K562 (cell line): Measurements from ENCODE around the gene PON3. TPM values are rescaled to one million over a fixed set of nuclear protein-coding genes. Genes with fewer than 3 reads are reported as not detected.

Experiments used
- ATAC-seq: fragments of 200-7000 bp; cut with Tn5 transposase; 3 replicates; pipeline ENCODE4 v1.9.1; 2020; ENCODE audit warnings: moderate library complexity
- BruUV-seq: library from RNA; stranded (reverse); fragments of 400-500 nt; replicated peaks from 2 replicates; lab custom pipeline; 2021; lab: Mats Ljungman, UMichigan
- CTCF ChIA-PET: fragments of 300-600 bp; formaldehyde crosslinking; extraction: SDS; loops from one replicate; lab custom pipeline; 2021; ENCODE audit warnings: low intra/inter-chr PET ratio; lab: Yijun Ruan, JAX
- POLR2A ChIA-PET: fragments of 300-600, 350-650 bp; sonication (Branson Sonifier 250); formaldehyde crosslinking; extraction: SDS; loops from one replicate; lab custom pipeline; 2021; ENCODE audit warnings: antibody characterized with exemption, inconsistent platforms; lab: Yijun Ruan, JAX
- DNase-seq, 4 experiments: peaks; one replicate each; pipeline versions ENCODE4 v3.0.0 to v3.0.0-alpha.2; 2011 to 2018; ENCODE audit warnings: low spot score in 3 of 4, mixed read lengths in 3 of 4; ENCODE audit errors: extremely low read depth in 1 of 4
- FAIRE-seq: peaks from 2 replicates; lab custom pipeline; 2011; peaks lifted over from hg19 to GRCh38; lab: Jason Lieb, UNC
- H2AFZ ChIP-seq: 2 replicates; pipeline ENCODE4 v1.6.0; 2011; ENCODE audit warnings: low read depth, low read length, control low read depth, inconsistent platforms
- H3K27ac ChIP-seq: fragments of 200-600 bp; 3 replicates; pipeline ENCODE4 v1.8.0; 2011; ENCODE audit warnings: low read depth, mild to moderate bottlenecking, control low read depth, inconsistent platforms, low read length, moderate library complexity, mixed read lengths; ENCODE audit errors: extremely low read depth
- H3K27me3 ChIP-seq, 2 experiments: fragments of 300-600 bp in 1 of 2; 2 replicates in 1 of 2; 3 replicates in 1 of 2; pipeline versions ENCODE4 v1.6.0 to v1.8.0; 2011; ENCODE audit warnings: inconsistent platforms in 2 of 2, low read length in 2 of 2, mild to moderate bottlenecking in 1 of 2, mixed read lengths in 1 of 2, moderate library complexity in 1 of 2; ENCODE audit not compliant: control insufficient read depth in 2 of 2, insufficient read depth in 2 of 2
- H3K36me3 ChIP-seq: fragments of 300-600 bp; 3 replicates; pipeline ENCODE4 v1.8.0; 2011; ENCODE audit warnings: mild to moderate bottlenecking, low read length, inconsistent platforms; ENCODE audit not compliant: control insufficient read depth, insufficient read depth
- H3K4me1 ChIP-seq, 2 experiments: fragments of 200-600 bp in 1 of 2; replicated peaks in 1 of 2; 2 replicates in 1 of 2; 3 replicates in 1 of 2; pipeline versions ENCODE4 v1.5.1 to v1.8.0; 2011; ENCODE audit warnings: inconsistent platforms in 2 of 2, low read length in 2 of 2, mild to moderate bottlenecking in 1 of 2, mixed read lengths in 1 of 2, moderate library complexity in 1 of 2; ENCODE audit not compliant: control insufficient read depth in 2 of 2, insufficient read depth in 2 of 2
- H3K4me2 ChIP-seq: 2 replicates; pipeline ENCODE4 v1.6.1; 2011; ENCODE audit warnings: low read length, control low read depth, inconsistent platforms, mixed read lengths; ENCODE audit not compliant: insufficient read depth
- H3K4me3 ChIP-seq: fragments of 200-600 bp; sonication (generic), shearing (Covaris generic); 2 replicates; pipeline ENCODE4 v1.5.1; 2016; ENCODE audit warnings: control low read depth, inconsistent platforms
- H3K79me2 ChIP-seq: fragments of 200-600 bp; 3 replicates; pipeline ENCODE4 v1.8.0; 2011; ENCODE audit warnings: low read length, inconsistent platforms; ENCODE audit not compliant: control insufficient read depth, insufficient read depth
- H3K9ac ChIP-seq, 2 experiments: 2 replicates each; pipeline versions ENCODE4 v1.6.0 to v1.6.1; 2011; ENCODE audit warnings: low read depth in 2 of 2, low read length in 2 of 2, control low read depth in 1 of 2, inconsistent platforms in 1 of 2, mild to moderate bottlenecking in 1 of 2, mixed read lengths in 1 of 2; ENCODE audit not compliant: insufficient read depth in 1 of 2
- H3K9me1 ChIP-seq: one replicate; pipeline ENCODE4 v1.6.0; 2011; ENCODE audit warnings: inconsistent platforms, mild to moderate bottlenecking, low read length, moderate library complexity; ENCODE audit not compliant: control insufficient read depth, insufficient read depth
- H3K9me3 ChIP-seq: replicated peaks from 2 replicates; pipeline ENCODE4 v1.5.1; 2011; ENCODE audit warnings: low read depth, low read length, inconsistent platforms; ENCODE audit not compliant: control insufficient read depth, insufficient read depth
- H4K20me1 ChIP-seq: replicated peaks from 2 replicates; pipeline ENCODE4 v1.6.1; 2011; ENCODE audit warnings: low read length, inconsistent platforms, mixed read lengths; ENCODE audit not compliant: control insufficient read depth, insufficient read depth
- ARID4B ChIP-seq: sonication (generic); formaldehyde crosslinking; IDR thresholded peaks from 2 replicates; pipeline ENCODE4 v1.8.0; 2022; ENCODE audit warnings: mild to moderate bottlenecking, missing genetic modification reagents
- ATF7 ChIP-seq: fragments of 450-650 bp; IDR thresholded peaks from 2 replicates; pipeline ENCODE4 v1.7.1; 2014; ENCODE audit warnings: mild to moderate bottlenecking, moderate library complexity
- DLX4 ChIP-seq: fragments of 250-450 bp; sonication (Bioruptor Pico); IDR thresholded peaks from 2 replicates; pipeline ENCODE4 v1.6.1; 2021; ENCODE audit warnings: mild to moderate bottlenecking
- HDAC8 ChIP-seq: fragments of 450-650 bp; IDR thresholded peaks from 2 replicates; pipeline ENCODE4 v1.6.1; 2016; ENCODE audit warnings: mild to moderate bottlenecking, missing genetic modification characterization, moderate library complexity, missing compliant biosample characterization
- PHF21A ChIP-seq: fragments of 450-650 bp; IDR thresholded peaks from 2 replicates; pipeline ENCODE4 v1.6.1; 2017; ENCODE audit warnings: low read depth, borderline replicate concordance
- PML ChIP-seq: IDR thresholded peaks from 2 replicates; pipeline ENCODE4 v1.6.1; 2012; ENCODE audit warnings: low read length, inconsistent platforms
- POLR2B ChIP-seq: fragments of 450-650 bp; IDR thresholded peaks from 2 replicates; pipeline ENCODE4 v1.6.1; 2018; ENCODE audit warnings: low read depth; ENCODE audit not compliant: partially characterized antibody
- SIN3B ChIP-seq: fragments of 450-650 bp; IDR thresholded peaks from 2 replicates; pipeline ENCODE4 v1.6.1; 2017; ENCODE audit warnings: low read depth, mild to moderate bottlenecking, moderate library complexity
- SP1 ChIP-seq: sonication (generic); formaldehyde crosslinking; IDR thresholded peaks from 2 replicates; pipeline ENCODE4 v1.8.1; 2022; ENCODE audit warnings: mild to moderate bottlenecking, missing genetic modification reagents
- XRCC5 ChIP-seq: fragments of 200-400 bp; formaldehyde crosslinking; IDR thresholded peaks from 2 replicates; pipeline ENCODE4 v1.6.1; 2017; ENCODE audit warnings: low read depth, mild to moderate bottlenecking, low read length
- ZBTB9 ChIP-seq: fragments of 450-650 bp; formaldehyde crosslinking; IDR thresholded peaks from 2 replicates; pipeline ENCODE4 v1.4.0; 2020; ENCODE audit warnings: mild to moderate bottlenecking, moderate library complexity
- ZNF12 ChIP-seq: sonication (generic); formaldehyde crosslinking; IDR thresholded peaks from 2 replicates; pipeline ENCODE4 v1.4.0; 2020; ENCODE audit warnings: mild to moderate bottlenecking, missing genetic modification reagents
- ZNF584 ChIP-seq: fragments of 200-800 bp; sonication (Bioruptor generic); IDR thresholded peaks from 2 replicates; pipeline ENCODE4 v1.6.1; 2016; ENCODE audit warnings: low read depth, mild to moderate bottlenecking, missing genetic modification characterization, missing compliant biosample characterization
- WGBS: fragments of 100-300 bp; shearing (Covaris generic); methylation state at CpG from one replicate; pipeline ENCODE4 v1.1.6; 2016; ENCODE audit warnings: low coverage, mixed read lengths; ENCODE audit not compliant: insufficient coverage; ENCODE audit errors: missing lambda C conversion rate; 5-methylcytosine and 5-hydroxymethylcytosine counted together
- in situ Hi-C: fragments of 300-500 bp; cut with MboI; formaldehyde crosslinking; loops from 4 replicates; pipeline ENCODE4 v1.15.0; 2018; ENCODE audit warnings: inconsistent platforms, mixed read lengths
- intact Hi-C: fragments of 100-400 bp; cut with micrococcal nuclease; formaldehyde crosslinking; loops from 2 replicates; pipeline ENCODE4 v1.14.2; 2022
- polyA plus RNA-seq, 8 experiments: library from polyadenylated mRNA; depleted of rRNA in 4 of 8; stranded (reverse) in 5 of 8; unstranded in 3 of 8; fragments of >200 nt; fragmentation: Nextera tagmentation in 2 of 8; fragmentation: Illumina TruSeq in 1 of 8; extraction: Ambion mirVana in 2 of 8; extraction: Trizol in 1 of 8; gene quantifications; 2 replicates each; pipeline versions ENCODE4 v1.2.1 to v1.2.3, GENCODE V29; 2011 to 2014; ENCODE audit warnings: inconsistent platforms in 1 of 8, missing spikeins in 1 of 8
- total RNA-seq, 7 experiments: library from RNA; depleted of rRNA in 6 of 7; stranded (reverse); fragments of >200 nt in 6 of 7; fragmentation: Illumina TruSeq in 2 of 7; extraction: Trizol in 2 of 7; gene quantifications; 2 replicates each; pipeline versions ENCODE4 v1.2.1 to v1.2.3, GENCODE V29; 2011 to 2021; ENCODE audit warnings: low replicate concordance in 1 of 7

PON3 gene
- total and polyA plus RNA-seq, 9 of the 15 experiments (the other 6 are each of a cell fraction or from before 2014, with no cell fraction given): 0.15 to 0.38 (median 0.18) TPM; not detected in 6

- ATAC-seq (peak; percentile 99), DNase-seq (peak; percentile 80 to 91 (median 86)), FAIRE-seq (peak; percentile 84)
- Histone ChIP-seq H3K9me1 (no peaks in the 10 kb centered on the region), H3K9me3 (no peaks in the 10 kb centered on the region), H3K4me2 (peak within 1 kb of the TSS; percentile 77), H3K4me3 (peak within 1 kb of the TSS; percentile 61), H3K36me3 (no peaks in the 10 kb centered on the region; the same call in 2 of the 3 replicates), H2AFZ (peak within 1 kb of the TSS; percentile 99), H3K4me1 (peaks cover 9 to 10% of the 10 kb centered on the region in 2 experiments; a peak in 4 of 5 replicates), H4K20me1 (no peaks in the 10 kb centered on the region), H3K27ac (peak within 1 kb of the TSS; percentile 81), H3K9ac (peak within 1 kb of the TSS; percentile 85 to 93), H3K79me2 (peaks cover 9% of the 10 kb centered on the region), H3K27me3 (no peaks in the 10 kb centered on the region)
- in situ Hi-C loops: no loop called here
- no TSS peak for BruUV-seq
- CTCF ChIA-PET: interaction anchor here (0.6 kb wide), 1 partner anchor 252 kb away, joined by 3 read pairs; no protein-coding TSS in a partner anchor
- POLR2A ChIA-PET: interaction anchor here (0.6 to 1.6 kb wide), 6 partner anchors 9 to 237 kb away, joined by 3 to 7 read pairs (median 4); no protein-coding TSS in a partner anchor
- WGBS: 3% methylated on average over 51 of the region's 58 CpGs
- intact Hi-C loops: no loop called here
- TF ChIP-seq PML (peak; percentile 48; the same call in 1 of the 2 replicates), HDAC8 (tag) (no peak), SIN3B (0 out of 2 replicates have a peak, but pooled peaks have one; percentile 48), XRCC5 (peak; percentile 52; the same call in 1 of the 2 replicates), POLR2B (peak; percentile 67), ATF7 (peak; percentile 92), PHF21A (no peak), SP1 (peak; percentile 73), ZBTB9 (CRISPR knock-in tag) (no peak), DLX4 (CRISPR knock-in tag) (no peak), ZNF584 (CRISPR knock-in tag) (no peak), ZNF12 (no peak), ARID4B (peak; percentile 68; the same call in 1 of the 2 replicates)
Measured at GRCh38 chr7:95434557-95435421, 38.6 kb upstream of the PON3 start, which contains the start of gene PON2. Gene PON2, minus strand, starts transcription at chr7:95435028. Its CDS starts 77 bp downstream, at chr7:95434951.
